Prostate gland (tissue), 2 donors: ENCODE measurements around the gene FRMD4A.

ENCODE experiments used
- CTCF ChIP-seq, 4 experiments: fragments of 200-600 bp in 2 of 4; fragments of 450-650 bp in 2 of 4; sonication (generic) in 2 of 4; IDR thresholded peaks; 1 replicate in 3 of 4; 2 replicates in 1 of 4; pipeline ENCODE4 v1.5.1; 2016 to 2019; ENCODE audit warnings: antibody characterized with exemption in 4 of 4, mild to moderate bottlenecking in 2 of 4, moderate library complexity in 2 of 4
- POLR2AphosphoS5 ChIP-seq: sonication (generic); formaldehyde crosslinking; IDR thresholded peaks from one replicate; pipeline ENCODE4 v1.6.1; 2017; ENCODE audit warnings: antibody characterized with exemption

- TF ChIP-seq CTCF (IDR thresholded peaks at IDR 0.05) (no peak), POLR2AphosphoS5 (peak; percentile 95)
Observed at GRCh38 chr10:14254368-14254767, 76.4 kb downstream of the FRMD4A start.
